Measurements from ENCODE around the gene GCH1.

Gene GCH1

DNA sequence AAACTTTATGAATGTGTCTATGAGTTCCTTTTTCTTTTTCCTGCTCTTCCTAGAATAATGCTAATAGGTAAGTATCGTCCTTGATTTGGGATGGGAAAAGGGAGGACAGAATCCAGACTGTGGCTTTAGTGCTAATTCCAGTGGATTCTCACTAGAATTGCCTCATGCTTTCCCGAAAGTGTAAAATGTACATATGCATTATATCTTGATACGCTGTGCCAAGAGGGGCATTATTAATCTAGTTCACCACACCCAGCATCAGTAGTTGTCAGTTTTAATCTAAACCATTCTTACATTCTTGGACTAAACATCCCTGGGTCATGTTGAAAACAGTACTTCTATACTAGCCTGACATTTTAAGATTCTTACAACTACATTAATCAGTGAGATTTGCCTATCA lies 49.3 kb downstream of the GCH1 start:
- no peak overlapping the region for H3K4me3 ChIP-seq (ENCODE audit: low read depth, low read length, poor library complexity, severe bottlenecking)
- H3K9me2 ChIP-seq (ENCODE audit: low read depth, low read length), result no peaks in the 10 kb centered on the region
- TF ChIP-seq, protein P1, sequence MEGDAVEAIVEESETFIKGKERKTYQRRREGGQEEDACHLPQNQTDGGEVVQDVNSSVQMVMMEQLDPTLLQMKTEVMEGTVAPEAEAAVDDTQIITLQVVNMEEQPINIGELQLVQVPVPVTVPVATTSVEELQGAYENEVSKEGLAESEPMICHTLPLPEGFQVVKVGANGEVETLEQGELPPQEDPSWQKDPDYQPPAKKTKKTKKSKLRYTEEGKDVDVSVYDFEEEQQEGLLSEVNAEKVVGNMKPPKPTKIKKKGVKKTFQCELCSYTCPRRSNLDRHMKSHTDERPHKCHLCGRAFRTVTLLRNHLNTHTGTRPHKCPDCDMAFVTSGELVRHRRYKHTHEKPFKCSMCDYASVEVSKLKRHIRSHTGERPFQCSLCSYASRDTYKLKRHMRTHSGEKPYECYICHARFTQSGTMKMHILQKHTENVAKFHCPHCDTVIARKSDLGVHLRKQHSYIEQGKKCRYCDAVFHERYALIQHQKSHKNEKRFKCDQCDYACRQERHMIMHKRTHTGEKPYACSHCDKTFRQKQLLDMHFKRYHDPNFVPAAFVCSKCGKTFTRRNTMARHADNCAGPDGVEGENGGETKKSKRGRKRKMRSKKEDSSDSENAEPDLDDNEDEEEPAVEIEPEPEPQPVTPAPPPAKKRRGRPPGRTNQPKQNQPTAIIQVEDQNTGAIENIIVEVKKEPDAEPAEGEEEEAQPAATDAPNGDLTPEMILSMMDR (IDR thresholded peaks at IDR 0.05; ENCODE audit: low read length), result no peak
- TF ChIP-seq EZH2 (IDR thresholded peaks at IDR 0.05; ENCODE audit: borderline replicate concordance, low read length), result no peak
- H3K9ac ChIP-seq (ENCODE audit: low read length), result no peak overlapping the region
- H3K36me3 ChIP-seq (ENCODE audit: insufficient read depth, low read length), result no peaks in the 10 kb centered on the region
- no peak overlapping the region for H3K27ac ChIP-seq (ENCODE audit: low read depth, low read length, poor library complexity, severe bottlenecking)
- H3K4me1 ChIP-seq (ENCODE audit: insufficient read depth, low read length, severe bottlenecking), result peaks cover 13% of the 10 kb centered on the region
- no peaks in the 10 kb centered on the region for H3K27me3 ChIP-seq (ENCODE audit: insufficient read depth, low read length)
- no peaks in the 10 kb centered on the region for H3K9me3 ChIP-seq (ENCODE audit: low read length)
- no peaks in the 10 kb centered on the region for H3K79me2 ChIP-seq (ENCODE audit: insufficient read depth, low read length)
- no peaks in the 10 kb centered on the region for H4K20me1 ChIP-seq (ENCODE audit: insufficient read depth, low read length)
- H3F3A ChIP-seq (ENCODE audit: insufficient read depth, low read length), result no peaks in the 10 kb centered on the region
- no peak overlapping the region for H3K4me2 ChIP-seq (ENCODE audit: low read length)
- no peak overlapping the region for H2AFZ ChIP-seq (ENCODE audit: low read length)

DNA sequence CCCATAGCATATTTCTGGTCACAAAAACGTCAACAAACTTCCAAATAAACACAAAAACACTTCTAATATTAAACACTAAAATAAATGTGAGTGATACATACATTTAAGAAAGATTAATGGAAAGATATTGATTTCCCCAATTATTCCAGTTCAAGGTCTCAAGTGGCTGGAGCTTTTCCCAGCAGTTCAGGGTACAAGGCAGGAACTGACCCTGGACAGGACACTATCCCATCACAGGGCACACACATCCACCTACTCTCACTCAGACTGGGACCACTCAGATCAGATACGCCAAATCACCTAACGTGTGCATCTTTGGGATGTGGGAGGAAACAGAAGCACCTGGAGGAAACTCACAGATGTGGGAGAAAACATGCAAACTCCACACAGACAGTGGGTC lies 50.4 kb downstream of the GCH1 start:
- H3K4me2 ChIP-seq (ENCODE audit: low read length), result no peak overlapping the region
- H4K20me1 ChIP-seq (ENCODE audit: insufficient read depth, low read length), result no peaks in the 10 kb centered on the region
- H3K27ac ChIP-seq (ENCODE audit: low read depth, low read length, poor library complexity, severe bottlenecking), result no peak overlapping the region
- H3K4me1 ChIP-seq (ENCODE audit: insufficient read depth, low read length, severe bottlenecking), result peaks cover 13% of the 10 kb centered on the region
- H3K27me3 ChIP-seq (ENCODE audit: insufficient read depth, low read length), result no peaks in the 10 kb centered on the region
- no peaks in the 10 kb centered on the region for H3K9me2 ChIP-seq (ENCODE audit: low read depth, low read length)
- H3K9ac ChIP-seq (ENCODE audit: low read length), result no peak overlapping the region
- no peak overlapping the region for H2AFZ ChIP-seq (ENCODE audit: low read length)
- no peaks in the 10 kb centered on the region for H3K79me2 ChIP-seq (ENCODE audit: insufficient read depth, low read length)
- H3F3A ChIP-seq (ENCODE audit: insufficient read depth, low read length), result no peaks in the 10 kb centered on the region
- TF ChIP-seq, protein P1 (IDR thresholded peaks at IDR 0.05; ENCODE audit: low read length), result no peak
- TF ChIP-seq EZH2 (IDR thresholded peaks at IDR 0.05; ENCODE audit: borderline replicate concordance, low read length), result no peak
- H3K36me3 ChIP-seq (ENCODE audit: insufficient read depth, low read length), result no peaks in the 10 kb centered on the region
- H3K9me3 ChIP-seq (ENCODE audit: low read length), result no peaks in the 10 kb centered on the region
- no peak overlapping the region for H3K4me3 ChIP-seq (ENCODE audit: low read depth, low read length, poor library complexity, severe bottlenecking)

DNA sequence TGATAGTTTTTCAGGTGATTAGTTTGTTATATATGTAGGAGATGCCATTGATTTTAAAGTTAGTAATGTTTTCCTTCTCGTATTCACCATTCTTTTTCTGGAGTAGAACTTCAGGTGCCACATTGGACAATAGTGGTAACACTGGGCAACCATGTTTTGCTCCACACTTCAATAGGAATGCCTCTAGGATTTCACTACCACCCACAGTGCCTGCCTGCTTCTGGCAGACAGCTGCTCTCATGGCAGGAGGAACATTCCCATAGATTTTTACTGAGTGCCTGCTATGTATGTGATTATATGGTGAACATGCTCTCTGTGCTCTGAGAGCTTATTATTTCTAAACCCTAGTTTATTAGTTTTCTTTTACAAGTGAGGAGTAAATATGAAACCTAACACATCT lies 53.7 kb downstream of the GCH1 start:
- TF ChIP-seq, protein P1 (IDR thresholded peaks at IDR 0.05; ENCODE audit: low read length), result no peak
- TF ChIP-seq EZH2 (IDR thresholded peaks at IDR 0.05; ENCODE audit: borderline replicate concordance, low read length), result no peak
- Histone ChIP-seq H3K4me2 (ENCODE audit: low read length) (no peak overlapping the region), H3K9me2 (ENCODE audit: low read depth, low read length) (no peaks in the 10 kb centered on the region), H3K4me1 (ENCODE audit: insufficient read depth, low read length, severe bottlenecking) (peaks cover 2% of the 10 kb centered on the region), H3K4me3 (ENCODE audit: low read depth, low read length, poor library complexity, severe bottlenecking) (no peak overlapping the region), H2AFZ (ENCODE audit: low read length) (no peak overlapping the region), H3K9me3 (ENCODE audit: low read length) (no peaks in the 10 kb centered on the region), H3K27me3 (ENCODE audit: insufficient read depth, low read length) (no peaks in the 10 kb centered on the region), H3K27ac (ENCODE audit: low read depth, low read length, poor library complexity, severe bottlenecking) (no peak overlapping the region), H3K36me3 (ENCODE audit: insufficient read depth, low read length) (no peaks in the 10 kb centered on the region), H3K9ac (ENCODE audit: low read length) (no peak overlapping the region), H3K79me2 (ENCODE audit: insufficient read depth, low read length) (no peaks in the 10 kb centered on the region), H4K20me1 (ENCODE audit: insufficient read depth, low read length) (no peaks in the 10 kb centered on the region), H3F3A (ENCODE audit: insufficient read depth, low read length) (no peaks in the 10 kb centered on the region)
